GM12872 (cell line): ENCODE results near the gene RBMS1.

Experiments
- TF ChIP-seq, protein P1 (sequence below): IDR thresholded peaks from 3 replicates; pipeline ENCODE4 v1.5.1; 2011; ENCODE audit warnings: low read depth, mild to moderate bottlenecking, low read length, moderate library complexity; ENCODE audit not compliant: insufficient read depth

Gene RBMS1

DNA sequence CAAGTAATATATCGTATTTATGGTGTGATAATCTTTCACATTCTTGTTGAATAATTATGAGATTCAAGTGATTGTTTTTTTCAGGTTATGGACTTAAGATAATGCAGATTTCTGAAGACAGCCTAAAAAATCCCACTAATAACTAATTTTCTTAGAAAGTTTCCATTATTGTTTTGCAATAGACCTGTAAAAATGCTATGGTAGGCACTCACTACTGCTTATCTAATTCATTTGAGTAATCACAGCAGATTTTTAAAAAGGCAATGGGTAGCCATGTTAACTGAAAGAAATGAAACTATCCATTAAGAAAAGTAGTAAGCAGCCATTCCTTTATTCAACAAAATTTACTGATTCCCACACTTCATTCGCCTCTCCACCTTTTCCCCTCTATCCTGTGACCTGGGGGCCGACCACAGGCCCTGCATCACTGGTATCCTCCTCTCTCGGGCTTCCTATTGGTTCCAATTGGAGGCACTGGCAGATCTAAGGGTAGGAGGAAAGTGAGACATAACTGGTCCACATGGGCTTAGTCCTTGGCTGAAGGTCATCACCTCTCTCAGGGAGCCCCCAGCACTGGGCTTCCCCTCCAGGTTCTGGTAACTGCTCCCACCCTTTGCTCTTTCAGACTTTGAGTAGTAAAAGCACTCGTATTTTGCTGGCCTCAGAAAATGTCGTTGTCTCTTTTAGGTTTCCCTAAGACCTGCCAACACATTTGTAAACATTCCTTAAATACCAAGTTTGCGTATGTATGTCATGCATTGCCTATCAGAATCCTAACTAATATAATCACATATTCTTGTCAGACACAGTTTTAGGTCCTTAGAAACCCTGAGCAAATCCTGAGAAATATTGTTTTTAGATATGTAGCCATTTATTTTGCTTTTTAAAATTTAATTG, 18.5 kb downstream of the RBMS1 start:
- TF ChIP-seq, protein P1, sequence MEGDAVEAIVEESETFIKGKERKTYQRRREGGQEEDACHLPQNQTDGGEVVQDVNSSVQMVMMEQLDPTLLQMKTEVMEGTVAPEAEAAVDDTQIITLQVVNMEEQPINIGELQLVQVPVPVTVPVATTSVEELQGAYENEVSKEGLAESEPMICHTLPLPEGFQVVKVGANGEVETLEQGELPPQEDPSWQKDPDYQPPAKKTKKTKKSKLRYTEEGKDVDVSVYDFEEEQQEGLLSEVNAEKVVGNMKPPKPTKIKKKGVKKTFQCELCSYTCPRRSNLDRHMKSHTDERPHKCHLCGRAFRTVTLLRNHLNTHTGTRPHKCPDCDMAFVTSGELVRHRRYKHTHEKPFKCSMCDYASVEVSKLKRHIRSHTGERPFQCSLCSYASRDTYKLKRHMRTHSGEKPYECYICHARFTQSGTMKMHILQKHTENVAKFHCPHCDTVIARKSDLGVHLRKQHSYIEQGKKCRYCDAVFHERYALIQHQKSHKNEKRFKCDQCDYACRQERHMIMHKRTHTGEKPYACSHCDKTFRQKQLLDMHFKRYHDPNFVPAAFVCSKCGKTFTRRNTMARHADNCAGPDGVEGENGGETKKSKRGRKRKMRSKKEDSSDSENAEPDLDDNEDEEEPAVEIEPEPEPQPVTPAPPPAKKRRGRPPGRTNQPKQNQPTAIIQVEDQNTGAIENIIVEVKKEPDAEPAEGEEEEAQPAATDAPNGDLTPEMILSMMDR, result no peak

DNA sequence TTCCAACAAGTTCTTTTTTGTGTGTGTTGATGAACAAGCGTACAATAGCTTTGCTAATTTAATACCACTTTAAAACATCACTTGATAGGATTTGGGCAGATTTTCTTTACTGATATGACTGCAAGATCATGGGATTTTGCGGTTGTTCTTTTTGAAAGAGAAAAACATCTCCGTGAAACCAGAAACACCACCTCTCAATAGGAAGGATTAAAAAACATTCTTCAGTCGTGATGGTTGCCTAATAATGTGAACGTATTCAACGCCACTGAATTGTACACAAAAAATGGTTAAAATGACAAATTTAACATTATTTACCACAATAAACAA, 19.3 kb downstream of the RBMS1 start:
- TF ChIP-seq, protein P1, result no peak

DNA sequence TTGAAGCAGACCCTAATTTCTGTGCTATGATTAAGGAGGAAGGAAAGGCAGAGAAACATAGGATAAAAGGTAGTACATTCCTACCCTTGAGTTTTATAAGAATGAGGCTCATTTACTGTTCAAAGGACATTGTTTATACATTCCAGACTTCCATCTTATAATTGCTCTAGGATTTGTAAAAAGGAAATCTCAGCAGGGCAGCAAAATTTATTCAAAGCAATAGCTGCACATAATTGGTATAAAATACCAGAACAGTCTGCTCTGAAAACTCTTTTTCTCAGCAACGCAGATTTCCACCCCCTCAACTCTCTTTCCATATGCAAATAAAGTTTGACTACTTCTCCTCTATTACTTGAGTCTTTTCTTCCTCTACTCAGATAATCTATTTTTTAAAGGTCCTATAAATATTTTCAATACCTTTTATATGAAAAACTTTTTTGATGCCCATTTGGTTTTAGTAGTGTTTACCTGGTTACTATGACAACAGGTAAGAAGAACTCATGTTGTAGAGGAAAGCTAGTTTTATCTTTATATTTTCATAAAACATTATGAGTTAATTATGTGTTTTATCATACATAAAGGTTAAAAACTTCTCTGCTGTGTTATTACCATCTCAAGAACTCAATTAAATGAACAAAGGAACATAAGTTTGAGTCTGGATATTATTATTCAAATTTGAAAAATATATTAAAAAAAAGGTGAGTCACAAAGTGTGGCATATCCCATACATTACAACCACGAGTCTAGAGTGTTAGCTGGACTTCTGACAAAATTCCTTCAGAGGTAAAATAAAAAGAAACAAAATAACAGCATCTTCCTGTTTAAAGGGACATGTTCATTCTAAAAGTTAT, 19.9 kb downstream of the RBMS1 start:
- TF ChIP-seq, protein P1, result no peak

DNA sequence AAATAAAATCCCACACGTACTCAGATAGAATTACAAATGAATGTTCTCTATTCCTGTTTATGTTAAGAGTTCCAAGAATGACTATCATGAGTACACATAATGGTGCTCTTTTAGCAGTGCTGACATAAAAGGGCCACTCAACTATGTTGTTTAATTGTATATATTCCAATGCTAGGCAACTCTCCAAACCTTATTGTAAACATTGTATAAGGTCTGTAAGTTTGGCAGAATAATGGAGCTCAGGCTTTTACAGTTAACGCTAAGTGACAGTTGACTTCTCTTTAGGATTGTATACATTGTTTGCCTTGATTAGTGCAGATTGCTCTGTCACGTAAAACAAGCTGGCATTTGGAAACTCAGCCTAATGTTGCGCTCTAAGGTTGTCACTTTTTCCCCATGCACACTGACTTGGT, 20.8 kb downstream of the RBMS1 start:
- TF ChIP-seq, protein P1, result no peak

DNA sequence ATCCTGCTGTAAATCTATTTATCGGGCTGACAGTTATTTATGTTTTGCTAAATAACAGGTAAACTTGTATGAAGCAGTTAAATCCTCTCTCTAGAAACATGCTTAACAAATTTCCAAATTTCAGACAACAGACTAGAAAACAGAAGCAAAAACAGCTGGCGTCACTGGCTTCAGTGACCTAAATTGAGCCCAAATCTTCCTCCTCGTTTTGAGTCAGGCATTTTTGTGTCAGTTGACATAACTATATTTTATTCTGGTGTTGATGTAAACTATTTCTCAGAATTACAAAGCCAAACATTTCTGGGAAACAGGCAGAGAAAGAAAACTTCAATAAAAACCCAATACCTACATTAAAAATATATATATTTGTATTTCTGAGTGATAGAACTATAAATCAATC, 21.7 kb downstream of the RBMS1 start:
- TF ChIP-seq, protein P1, result no peak

DNA sequence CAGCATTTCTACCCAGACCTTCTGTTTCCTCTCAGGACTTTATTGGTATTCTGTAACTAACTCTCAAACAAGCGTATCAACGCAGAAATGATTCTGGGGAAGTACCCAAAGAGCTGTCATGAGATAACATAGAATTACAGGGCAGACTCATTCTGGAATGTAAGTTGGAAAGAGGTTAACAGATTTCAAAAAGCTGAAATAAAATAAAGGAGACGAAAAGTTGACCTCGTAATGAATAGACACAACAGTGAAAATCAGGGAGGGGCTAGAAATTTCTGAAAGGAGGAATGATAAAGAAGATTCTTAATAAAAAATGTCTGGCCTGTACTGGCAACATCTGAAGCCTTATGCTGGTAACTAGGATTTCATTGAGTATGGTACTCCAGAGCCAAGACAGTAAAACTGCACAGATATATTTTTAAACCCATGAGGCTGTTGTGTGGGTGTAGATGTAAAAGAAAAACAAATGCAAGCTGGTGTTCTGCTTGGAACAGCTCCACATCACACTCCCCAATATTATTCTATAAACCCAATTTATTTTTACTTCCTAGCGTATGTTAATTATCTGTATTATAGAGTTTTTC, 23.9 kb downstream of the RBMS1 start:
- TF ChIP-seq, protein P1, result no peak

DNA sequence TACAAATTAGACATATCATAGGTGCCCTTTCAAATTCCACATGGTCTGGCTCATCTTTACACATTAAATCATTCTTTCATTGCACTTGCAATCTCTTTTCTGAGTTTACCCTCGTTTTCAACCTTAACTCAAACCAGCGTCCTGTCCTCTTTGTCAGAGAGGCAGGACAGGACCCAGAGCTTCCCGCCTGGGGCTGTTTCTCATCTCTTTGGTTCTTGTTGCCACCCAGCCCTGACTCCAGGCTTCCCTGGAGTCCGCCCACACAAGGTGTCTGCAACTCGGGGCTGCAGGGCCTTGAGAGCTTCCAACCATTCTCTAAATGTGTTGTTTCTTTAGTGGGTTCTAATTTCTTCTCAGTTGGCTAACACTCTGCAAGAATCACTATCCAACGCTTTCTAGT, 24.4 kb downstream of the RBMS1 start:
- TF ChIP-seq, protein P1, result no peak
